Activated T-helper 9 cell treated with anti-CD3 and anti-CD28 coated beads, Interleukin-2, amount 50 U/mL, for 16 hours (primary cell): ENCODE results near the gene HIBADH.
"Not testable (repeated sequence)": the region's sequence is repeated elsewhere in the genome, so short reads cannot be mapped to it uniquely, and the experiment has no call there.

Experiments
- DNase-seq: peaks from one replicate; pipeline ENCODE4 v3.0.0-alpha.2; 2020; ENCODE audit warnings: low read depth

The HIBADH gene

GRCh38 chr7:27600247-27600646 lies 62.4 kb downstream of the HIBADH start:
- no peak for DNase-seq

GRCh38 chr7:27595009-27595408 lies 67.7 kb downstream of the HIBADH start:
- no peak for DNase-seq

- no peak for DNase-seq
Observed at GRCh38 chr7:27593226-27593625, 69.5 kb downstream of the HIBADH start.

GRCh38 chr7:27590416-27590815 lies 72.3 kb downstream of the HIBADH start:
- DNase-seq, result no peak

- DNase-seq, result no peak
Observed at GRCh38 chr7:27587429-27587828, 75.3 kb downstream of the HIBADH start.

GRCh38 chr7:27586825-27587224 lies 75.9 kb downstream of the HIBADH start:
- DNase-seq, result no peak

GRCh38 chr7:27585781-27586447 lies 76.8 kb downstream of the HIBADH start:
- DNase-seq, result no peak

- no peak for DNase-seq
Observed at GRCh38 chr7:27581906-27582305, 80.8 kb downstream of the HIBADH start.

GRCh38 chr7:27581119-27581518 lies 81.6 kb downstream of the HIBADH start:
- DNase-seq, result no peak

GRCh38 chr7:27579565-27579964 lies 83.1 kb downstream of the HIBADH start:
- no peak for DNase-seq

GRCh38 chr7:27578169-27578568 lies 84.5 kb downstream of the HIBADH start:
- DNase-seq, result not testable (repeated sequence)

- no peak for DNase-seq
Observed at GRCh38 chr7:27576360-27576944, 86.2 kb downstream of the HIBADH start.

GRCh38 chr7:27575613-27576012 lies 87.1 kb downstream of the HIBADH start:
- DNase-seq, result no peak

- no peak for DNase-seq
Observed at GRCh38 chr7:27569106-27569505, 93.6 kb downstream of the HIBADH start.

GRCh38 chr7:27567266-27567665 lies 95.4 kb downstream of the HIBADH start:
- DNase-seq, result no peak

GRCh38 chr7:27564881-27565482 lies 97.7 kb downstream of the HIBADH start:
- DNase-seq, result no peak

- DNase-seq, result no peak
Observed at GRCh38 chr7:27560706-27561235, 101.9 kb downstream of the HIBADH start.

GRCh38 chr7:27555670-27556069 lies 107.0 kb downstream of the HIBADH start:
- DNase-seq, result no peak

- no peak for DNase-seq
Observed at GRCh38 chr7:27554826-27555225, 107.9 kb downstream of the HIBADH start.

GRCh38 chr7:27553273-27553672 lies 109.4 kb downstream of the HIBADH start:
- no peak for DNase-seq

- no peak for DNase-seq
Observed at GRCh38 chr7:27551803-27552400, 110.8 kb downstream of the HIBADH start.

- no peak for DNase-seq
Observed at GRCh38 chr7:27549606-27550005, 113.1 kb downstream of the HIBADH start.

GRCh38 chr7:27548304-27548703 lies 114.4 kb downstream of the HIBADH start:
- DNase-seq, result no peak
